H9 (cell line): Measurements from ENCODE around the gene FFAR1. TPM values are rescaled to one million over a fixed set of nuclear protein-coding genes. Genes with fewer than 3 reads are reported as not detected.

ENCODE experiments used
- DNase-seq: peaks from one replicate; pipeline ENCODE4 v3.0.0-alpha.2; 2017
- H2AFZ ChIP-seq: one replicate; pipeline ENCODE4 v1.6.1; 2013; ENCODE audit warnings: mild to moderate bottlenecking, low read length, control low read depth, moderate library complexity
- H2AK5ac ChIP-seq: 2 replicates; pipeline ENCODE4 v1.6.1; 2013; ENCODE audit warnings: low read length, control low read depth, mixed read lengths; ENCODE audit not compliant: insufficient read length
- H2BK120ac ChIP-seq: one replicate; pipeline ENCODE4 v1.6.1; 2013; ENCODE audit warnings: low read depth, mild to moderate bottlenecking, low read length, control low read depth, inconsistent platforms; ENCODE audit not compliant: poor library complexity, severe bottlenecking
- H2BK12ac ChIP-seq: 2 replicates; pipeline ENCODE4 v1.6.1; 2013; ENCODE audit warnings: low read length, control low read depth, mixed read lengths, low read depth; ENCODE audit not compliant: insufficient read length
- H2BK15ac ChIP-seq: 2 replicates; pipeline ENCODE4 v1.6.1; 2013; ENCODE audit warnings: low read depth, low read length, control low read depth
- H2BK20ac ChIP-seq: one replicate; pipeline ENCODE4 v1.6.1; 2013; ENCODE audit warnings: low read depth, mild to moderate bottlenecking, low read length, control low read depth, inconsistent platforms; ENCODE audit not compliant: poor library complexity, severe bottlenecking
- H2BK5ac ChIP-seq: 2 replicates; pipeline ENCODE4 v1.6.1; 2013; ENCODE audit warnings: low read length, control low read depth, mixed read lengths; ENCODE audit not compliant: insufficient read length
- H3K14ac ChIP-seq: 2 replicates; pipeline ENCODE4 v1.6.1; 2013; ENCODE audit warnings: low read length, control low read depth; ENCODE audit not compliant: insufficient read depth
- H3K18ac ChIP-seq: 2 replicates; pipeline ENCODE4 v1.6.1; 2013; ENCODE audit warnings: low read depth, mild to moderate bottlenecking, mixed read lengths, low read length, control low read depth; ENCODE audit not compliant: insufficient read length
- H3K23ac ChIP-seq: 2 replicates; pipeline ENCODE4 v1.6.1; 2013; ENCODE audit warnings: low read length, control low read depth, mixed read lengths, low read depth; ENCODE audit not compliant: insufficient read length
- H3K23me2 ChIP-seq: 2 replicates; pipeline ENCODE4 v1.6.1; 2013; ENCODE audit warnings: low read depth, mild to moderate bottlenecking, mixed read lengths, low read length, control low read depth; ENCODE audit not compliant: insufficient read length, poor library complexity, severe bottlenecking
- H3K27ac ChIP-seq: 2 replicates; pipeline ENCODE4 v1.5.1; 2013; ENCODE audit warnings: low read length, control low read depth, mixed read lengths, low read depth; ENCODE audit not compliant: insufficient read length
- H3K27me3 ChIP-seq: 2 replicates; pipeline ENCODE4 v1.6.1; 2013; ENCODE audit warnings: low read length, control low read depth, inconsistent platforms; ENCODE audit not compliant: insufficient read depth
- H3K4ac ChIP-seq: 2 replicates; pipeline ENCODE4 v1.6.1; 2013; ENCODE audit warnings: low read depth, mild to moderate bottlenecking, control low read depth, inconsistent platforms, low read length, moderate library complexity
- H3K4me1 ChIP-seq: 2 replicates; pipeline ENCODE4 v1.6.1; 2013; ENCODE audit warnings: low read length, control low read depth, inconsistent platforms; ENCODE audit not compliant: insufficient read depth
- H3K4me2 ChIP-seq: 2 replicates; pipeline ENCODE4 v1.6.1; 2013; ENCODE audit warnings: low read length, control low read depth, mixed read lengths; ENCODE audit not compliant: insufficient read length, insufficient read depth
- H3K56ac ChIP-seq: 2 replicates; pipeline ENCODE4 v1.6.1; 2013; ENCODE audit warnings: low read depth, mild to moderate bottlenecking, mixed read lengths, low read length, control low read depth; ENCODE audit not compliant: insufficient read length
- H3K79me1 ChIP-seq: 2 replicates; pipeline ENCODE4 v1.6.1; 2013; ENCODE audit warnings: low read depth, mild to moderate bottlenecking, moderate library complexity, low read length, control low read depth, inconsistent platforms; ENCODE audit not compliant: insufficient read depth, poor library complexity, severe bottlenecking
- H3K79me2 ChIP-seq: 2 replicates; pipeline ENCODE4 v1.6.1; 2013; ENCODE audit warnings: low read length, control low read depth, inconsistent platforms; ENCODE audit not compliant: insufficient read depth
- H3K9ac ChIP-seq: 2 replicates; pipeline ENCODE4 v1.6.1; 2013; ENCODE audit warnings: low read length, control low read depth, mixed read lengths; ENCODE audit not compliant: insufficient read length; ENCODE audit errors: extremely low read depth
- H3K9me3 ChIP-seq: one replicate; pipeline ENCODE4 v1.6.1; 2013; ENCODE audit warnings: low read depth, low read length, inconsistent platforms; ENCODE audit not compliant: control insufficient read depth
- H3T11ph ChIP-seq: one replicate; pipeline ENCODE4 v1.6.1; 2013; ENCODE audit warnings: mild to moderate bottlenecking, low read length, control low read depth, inconsistent platforms
- H4K20me1 ChIP-seq: one replicate; pipeline ENCODE4 v1.6.1; 2013; ENCODE audit not compliant: control insufficient read depth, insufficient read length, insufficient read depth
- H4K5ac ChIP-seq: 2 replicates; pipeline ENCODE4 v1.6.1; 2013; ENCODE audit warnings: low read depth, mild to moderate bottlenecking, mixed read lengths, low read length, control low read depth; ENCODE audit not compliant: insufficient read length
- H4K8ac ChIP-seq: replicated peaks from 2 replicates; pipeline ENCODE4 v1.6.1; 2013; ENCODE audit warnings: low read length, control low read depth, mixed read lengths, low read depth; ENCODE audit not compliant: insufficient read length
- H4K91ac ChIP-seq: 2 replicates; pipeline ENCODE4 v1.6.1; 2013; ENCODE audit warnings: low read depth, mild to moderate bottlenecking, moderate library complexity, mixed read lengths, low read length, control low read depth; ENCODE audit not compliant: insufficient read length
- H3K27ac Mint-ChIP-seq, 3 experiments: 2 replicates in 2 of 3; 3 replicates in 1 of 3; pipeline ENCODE4 v1.8.0; 2020 to 2021; ENCODE audit warnings: mixed read lengths in 3 of 3, mild to moderate bottlenecking in 1 of 3, moderate library complexity in 1 of 3
- H3K27me3 Mint-ChIP-seq: 2 replicates; pipeline ENCODE4 v1.8.0; 2021; ENCODE audit warnings: low read depth, mild to moderate bottlenecking, moderate library complexity, mixed read lengths
- H3K36me3 Mint-ChIP-seq, 3 experiments: 2 replicates in 2 of 3; 3 replicates in 1 of 3; pipeline ENCODE4 v1.8.0; 2020 to 2021; ENCODE audit warnings: low read depth in 3 of 3, mixed read lengths in 3 of 3; ENCODE audit not compliant: insufficient read depth in 1 of 3
- H3K4me1 Mint-ChIP-seq, 2 experiments: 2 replicates each; pipeline ENCODE4 v1.8.0; 2020; ENCODE audit warnings: mixed read lengths in 2 of 2
- H3K4me3 Mint-ChIP-seq, 2 experiments: 2 replicates in 1 of 2; 3 replicates in 1 of 2; pipeline ENCODE4 v1.8.0; 2020 to 2021; ENCODE audit warnings: mild to moderate bottlenecking in 2 of 2, mixed read lengths in 2 of 2, moderate library complexity in 1 of 2
- H3K9me3 Mint-ChIP-seq, 2 experiments: 2 replicates in 1 of 2; 3 replicates in 1 of 2; pipeline ENCODE4 v1.8.0; 2020; ENCODE audit warnings: mild to moderate bottlenecking in 2 of 2, mixed read lengths in 2 of 2, moderate library complexity in 1 of 2
- WGBS: extraction: QIAGEN DNeasy Blood & Tissue Kit; methylation state at CpG from one replicate; pipeline ENCODE4 v1.1.7; 2013; ENCODE audit warnings: missing lambda C conversion rate, low lambda C conversion rate, mixed read lengths; ENCODE audit not compliant: insufficient read length; ENCODE audit errors: extremely low coverage; 5-methylcytosine and 5-hydroxymethylcytosine counted together
- total RNA-seq: library from RNA; stranded (reverse); gene quantifications from 2 replicates; pipeline ENCODE4 v1.2.1, GENCODE V29; 2021
- TF ChIP-seq, protein P1 (sequence below): fragments of 200-600 bp; sonication (generic); conservative IDR thresholded peaks from 3 replicates; pipeline ENCODE4 v1.8.0; 2021; ENCODE audit warnings: antibody characterized with exemption, mild to moderate bottlenecking

The FFAR1 gene
- total RNA-seq, 1 experiment from 2014 or later, result not detected

DNA sequence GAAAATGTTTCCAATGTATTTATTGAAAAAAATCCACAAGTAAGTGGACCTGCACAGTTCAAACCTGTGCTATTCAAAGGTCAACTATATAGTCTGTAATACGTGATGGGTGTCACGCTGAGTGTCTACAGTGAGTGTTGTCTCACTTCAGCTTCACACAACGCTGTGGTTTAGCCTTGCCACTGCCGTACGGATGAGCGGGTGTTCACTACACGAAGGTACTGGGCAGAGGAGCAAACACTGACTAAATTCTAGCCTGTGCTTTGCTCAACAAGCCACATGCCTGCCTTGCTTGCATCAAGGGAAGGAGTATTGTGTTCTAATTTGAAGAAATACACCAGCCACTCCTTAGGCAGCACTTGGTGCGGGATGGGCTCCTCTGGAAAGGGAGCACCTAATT lies 7.2 kb downstream of the FFAR1 start:
- H3K79me1 ChIP-seq, result no peaks in the 10 kb centered on the region
- Mint-ChIP-seq H3K27ac (no peak overlapping the region; a peak in 1 of 7 replicates), H3K4me1 (peaks cover 6 to 7% of the 10 kb centered on the region in 2 experiments), H3K9me3 (no peaks in the 10 kb centered on the region), H3K4me3 (no peak overlapping the region), H3K27me3 (peaks cover 4% of the 10 kb centered on the region), H3K36me3 (no peaks in the 10 kb centered on the region; a peak in 1 of 7 replicates)
- no peak overlapping the region for H3K4me2 ChIP-seq
- TF ChIP-seq, protein P1, sequence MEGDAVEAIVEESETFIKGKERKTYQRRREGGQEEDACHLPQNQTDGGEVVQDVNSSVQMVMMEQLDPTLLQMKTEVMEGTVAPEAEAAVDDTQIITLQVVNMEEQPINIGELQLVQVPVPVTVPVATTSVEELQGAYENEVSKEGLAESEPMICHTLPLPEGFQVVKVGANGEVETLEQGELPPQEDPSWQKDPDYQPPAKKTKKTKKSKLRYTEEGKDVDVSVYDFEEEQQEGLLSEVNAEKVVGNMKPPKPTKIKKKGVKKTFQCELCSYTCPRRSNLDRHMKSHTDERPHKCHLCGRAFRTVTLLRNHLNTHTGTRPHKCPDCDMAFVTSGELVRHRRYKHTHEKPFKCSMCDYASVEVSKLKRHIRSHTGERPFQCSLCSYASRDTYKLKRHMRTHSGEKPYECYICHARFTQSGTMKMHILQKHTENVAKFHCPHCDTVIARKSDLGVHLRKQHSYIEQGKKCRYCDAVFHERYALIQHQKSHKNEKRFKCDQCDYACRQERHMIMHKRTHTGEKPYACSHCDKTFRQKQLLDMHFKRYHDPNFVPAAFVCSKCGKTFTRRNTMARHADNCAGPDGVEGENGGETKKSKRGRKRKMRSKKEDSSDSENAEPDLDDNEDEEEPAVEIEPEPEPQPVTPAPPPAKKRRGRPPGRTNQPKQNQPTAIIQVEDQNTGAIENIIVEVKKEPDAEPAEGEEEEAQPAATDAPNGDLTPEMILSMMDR, result no peak
- H3K23me2 ChIP-seq, result peaks cover 4% of the 10 kb centered on the region
- H2BK15ac ChIP-seq, result no peak overlapping the region
- no peak overlapping the region for H2AFZ ChIP-seq
- H3T11ph ChIP-seq, result no peak overlapping the region
- no peak overlapping the region for H3K4ac ChIP-seq
- WGBS, result no CpG with 5 or more reads among the region's 8 CpGs
- H2AK5ac ChIP-seq, result no peak overlapping the region
- H2BK120ac ChIP-seq, result no peak overlapping the region
- H4K8ac ChIP-seq, result no peak overlapping the region
- no peak overlapping the region for H2BK12ac ChIP-seq
- H2BK5ac ChIP-seq, result no peak overlapping the region
- H3K27me3 ChIP-seq, result no peaks in the 10 kb centered on the region
- H3K4me1 ChIP-seq, result no peaks in the 10 kb centered on the region; the same call in 1 of the 2 replicates
- no peaks in the 10 kb centered on the region for H3K79me2 ChIP-seq
- peaks cover 4% of the 10 kb centered on the region for H4K20me1 ChIP-seq
- H3K14ac ChIP-seq, result no peak overlapping the region
- no peak overlapping the region for H2BK20ac ChIP-seq
- no peak overlapping the region for H4K5ac ChIP-seq
- no peak overlapping the region for H3K23ac ChIP-seq
- no peak overlapping the region for H3K56ac ChIP-seq
- H3K9me3 ChIP-seq, result no peaks in the 10 kb centered on the region
- DNase-seq, result no peak
- H3K9ac ChIP-seq, result no peak overlapping the region
- H3K27ac ChIP-seq, result no peak overlapping the region
- H4K91ac ChIP-seq, result no peak overlapping the region
- H3K18ac ChIP-seq, result no peak overlapping the region
